Measurements from ENCODE around the gene ANAPC2. TPM values are rescaled to one million over a fixed set of nuclear protein-coding genes. Genes with fewer than 3 reads are reported as not detected.

Gene ANAPC2
- total and polyA plus RNA-seq, 4 donors = 9.3 to 32.6 (median 19.6) TPM

DNA sequence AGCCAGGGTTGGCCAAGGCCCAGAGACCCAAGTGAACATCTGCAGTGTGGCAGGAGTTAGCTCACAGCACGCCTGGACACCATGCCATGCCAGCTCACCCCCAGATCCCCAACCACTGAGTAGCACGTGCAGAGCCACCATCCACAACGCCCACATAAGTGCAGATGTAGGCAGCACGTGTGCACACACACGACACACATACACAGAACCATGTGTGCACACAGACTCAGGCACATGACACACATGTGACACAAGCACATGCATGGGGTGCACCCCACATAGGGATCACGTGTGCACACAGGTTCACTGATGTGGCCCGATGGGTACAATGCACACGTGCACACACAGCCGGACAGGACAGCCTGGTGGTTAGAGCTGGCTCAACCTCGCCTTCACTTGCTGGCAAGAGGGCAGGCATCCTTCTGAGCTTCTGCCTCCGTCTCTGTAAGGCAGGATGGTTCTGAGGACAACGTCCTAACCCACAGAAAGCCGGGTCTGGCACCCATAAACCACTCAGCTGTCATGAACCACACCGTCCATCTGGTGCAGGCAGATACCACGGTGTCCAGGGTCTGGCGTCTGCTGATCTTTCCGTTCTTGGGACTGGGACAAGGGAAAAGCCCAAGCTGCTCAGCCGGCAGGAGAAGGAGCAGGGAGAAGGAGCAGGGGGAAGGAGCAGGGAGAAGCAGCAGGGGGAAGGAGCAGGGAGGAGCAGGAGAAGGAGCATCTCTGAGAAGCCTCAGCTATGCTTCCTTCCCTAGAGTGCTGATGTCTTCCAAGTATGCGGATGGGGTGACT lies 30.5 kb downstream of the ANAPC2 start:
- no peak for DNase-seq (ENCODE audit: low spot score)
- peaks cover 0 to 9% (median 6%) of the 10 kb centered on the region in 4 donors for H3K27me3 ChIP-seq (ENCODE audit: control insufficient read depth in 4 of 4, insufficient read depth in 4 of 4, low read length in 3 of 4)
- H3K4me3 ChIP-seq (ENCODE audit: low read depth in 1 of 3, low read length in 3 of 3) = no peak overlapping the region
- H3K4me1 ChIP-seq (ENCODE audit: control insufficient read depth in 4 of 4, insufficient read depth in 4 of 4, low read length in 3 of 4) = peaks cover 0 to 5% (median 0%) of the 10 kb centered on the region in 4 donors
- H3K36me3 ChIP-seq (ENCODE audit: control insufficient read depth in 4 of 4, insufficient read depth in 3 of 4, low read depth in 1 of 4, low read length in 3 of 4) = no peaks in the 10 kb centered on the region
- no peak overlapping the region for H3K27ac ChIP-seq (ENCODE audit: low read depth in 1 of 2, low read length in 2 of 2)
- TF ChIP-seq HNF4G (IDR thresholded peaks at IDR 0.05) (no peak), FOXA2 (IDR thresholded peaks at IDR 0.05) (no peak), JUND (IDR thresholded peaks at IDR 0.05) (no peak), HNF4A (conservative IDR thresholded peaks at IDR 0.05) (no peak), GABPA (IDR thresholded peaks at IDR 0.05 in 1 of 2, conservative IDR thresholded peaks at IDR 0.05 in 1 of 2) (no peak), RAD21 (IDR thresholded peaks at IDR 0.05) (no peak), EGR1 (IDR thresholded peaks at IDR 0.05; ENCODE audit: low read depth in 2 of 2) (no peak), FOXA1 (IDR thresholded peaks at IDR 0.05) (no peak), RXRA (IDR thresholded peaks at IDR 0.05) (no peak), TAF1 (conservative IDR thresholded peaks at IDR 0.05) (no peak)
- TF ChIP-seq, protein P1, sequence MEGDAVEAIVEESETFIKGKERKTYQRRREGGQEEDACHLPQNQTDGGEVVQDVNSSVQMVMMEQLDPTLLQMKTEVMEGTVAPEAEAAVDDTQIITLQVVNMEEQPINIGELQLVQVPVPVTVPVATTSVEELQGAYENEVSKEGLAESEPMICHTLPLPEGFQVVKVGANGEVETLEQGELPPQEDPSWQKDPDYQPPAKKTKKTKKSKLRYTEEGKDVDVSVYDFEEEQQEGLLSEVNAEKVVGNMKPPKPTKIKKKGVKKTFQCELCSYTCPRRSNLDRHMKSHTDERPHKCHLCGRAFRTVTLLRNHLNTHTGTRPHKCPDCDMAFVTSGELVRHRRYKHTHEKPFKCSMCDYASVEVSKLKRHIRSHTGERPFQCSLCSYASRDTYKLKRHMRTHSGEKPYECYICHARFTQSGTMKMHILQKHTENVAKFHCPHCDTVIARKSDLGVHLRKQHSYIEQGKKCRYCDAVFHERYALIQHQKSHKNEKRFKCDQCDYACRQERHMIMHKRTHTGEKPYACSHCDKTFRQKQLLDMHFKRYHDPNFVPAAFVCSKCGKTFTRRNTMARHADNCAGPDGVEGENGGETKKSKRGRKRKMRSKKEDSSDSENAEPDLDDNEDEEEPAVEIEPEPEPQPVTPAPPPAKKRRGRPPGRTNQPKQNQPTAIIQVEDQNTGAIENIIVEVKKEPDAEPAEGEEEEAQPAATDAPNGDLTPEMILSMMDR (IDR thresholded peaks at IDR 0.05; ENCODE audit: low read depth, low read length, missing input control) = no peak
- TF ChIP-seq, protein P2, sequence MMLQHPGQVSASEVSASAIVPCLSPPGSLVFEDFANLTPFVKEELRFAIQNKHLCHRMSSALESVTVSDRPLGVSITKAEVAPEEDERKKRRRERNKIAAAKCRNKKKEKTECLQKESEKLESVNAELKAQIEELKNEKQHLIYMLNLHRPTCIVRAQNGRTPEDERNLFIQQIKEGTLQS (IDR thresholded peaks at IDR 0.05) = no peak
- TF ChIP-seq, protein P3, sequence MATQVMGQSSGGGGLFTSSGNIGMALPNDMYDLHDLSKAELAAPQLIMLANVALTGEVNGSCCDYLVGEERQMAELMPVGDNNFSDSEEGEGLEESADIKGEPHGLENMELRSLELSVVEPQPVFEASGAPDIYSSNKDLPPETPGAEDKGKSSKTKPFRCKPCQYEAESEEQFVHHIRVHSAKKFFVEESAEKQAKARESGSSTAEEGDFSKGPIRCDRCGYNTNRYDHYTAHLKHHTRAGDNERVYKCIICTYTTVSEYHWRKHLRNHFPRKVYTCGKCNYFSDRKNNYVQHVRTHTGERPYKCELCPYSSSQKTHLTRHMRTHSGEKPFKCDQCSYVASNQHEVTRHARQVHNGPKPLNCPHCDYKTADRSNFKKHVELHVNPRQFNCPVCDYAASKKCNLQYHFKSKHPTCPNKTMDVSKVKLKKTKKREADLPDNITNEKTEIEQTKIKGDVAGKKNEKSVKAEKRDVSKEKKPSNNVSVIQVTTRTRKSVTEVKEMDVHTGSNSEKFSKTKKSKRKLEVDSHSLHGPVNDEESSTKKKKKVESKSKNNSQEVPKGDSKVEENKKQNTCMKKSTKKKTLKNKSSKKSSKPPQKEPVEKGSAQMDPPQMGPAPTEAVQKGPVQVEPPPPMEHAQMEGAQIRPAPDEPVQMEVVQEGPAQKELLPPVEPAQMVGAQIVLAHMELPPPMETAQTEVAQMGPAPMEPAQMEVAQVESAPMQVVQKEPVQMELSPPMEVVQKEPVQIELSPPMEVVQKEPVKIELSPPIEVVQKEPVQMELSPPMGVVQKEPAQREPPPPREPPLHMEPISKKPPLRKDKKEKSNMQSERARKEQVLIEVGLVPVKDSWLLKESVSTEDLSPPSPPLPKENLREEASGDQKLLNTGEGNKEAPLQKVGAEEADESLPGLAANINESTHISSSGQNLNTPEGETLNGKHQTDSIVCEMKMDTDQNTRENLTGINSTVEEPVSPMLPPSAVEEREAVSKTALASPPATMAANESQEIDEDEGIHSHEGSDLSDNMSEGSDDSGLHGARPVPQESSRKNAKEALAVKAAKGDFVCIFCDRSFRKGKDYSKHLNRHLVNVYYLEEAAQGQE (IDR thresholded peaks at IDR 0.05) = no peak
- TF ChIP-seq, protein P4, sequence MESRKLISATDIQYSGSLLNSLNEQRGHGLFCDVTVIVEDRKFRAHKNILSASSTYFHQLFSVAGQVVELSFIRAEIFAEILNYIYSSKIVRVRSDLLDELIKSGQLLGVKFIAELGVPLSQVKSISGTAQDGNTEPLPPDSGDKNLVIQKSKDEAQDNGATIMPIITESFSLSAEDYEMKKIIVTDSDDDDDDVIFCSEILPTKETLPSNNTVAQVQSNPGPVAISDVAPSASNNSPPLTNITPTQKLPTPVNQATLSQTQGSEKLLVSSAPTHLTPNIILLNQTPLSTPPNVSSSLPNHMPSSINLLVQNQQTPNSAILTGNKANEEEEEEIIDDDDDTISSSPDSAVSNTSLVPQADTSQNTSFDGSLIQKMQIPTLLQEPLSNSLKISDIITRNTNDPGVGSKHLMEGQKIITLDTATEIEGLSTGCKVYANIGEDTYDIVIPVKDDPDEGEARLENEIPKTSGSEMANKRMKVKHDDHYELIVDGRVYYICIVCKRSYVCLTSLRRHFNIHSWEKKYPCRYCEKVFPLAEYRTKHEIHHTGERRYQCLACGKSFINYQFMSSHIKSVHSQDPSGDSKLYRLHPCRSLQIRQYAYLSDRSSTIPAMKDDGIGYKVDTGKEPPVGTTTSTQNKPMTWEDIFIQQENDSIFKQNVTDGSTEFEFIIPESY (IDR thresholded peaks at IDR 0.05) = no peak
- H3K9ac ChIP-seq (ENCODE audit: low read depth in 1 of 2, low read length in 2 of 2) = no peak overlapping the region
- 67% methylated on average over 19 of the region's 19 CpGs for WGBS
- no peaks in the 10 kb centered on the region for H3K9me3 ChIP-seq (ENCODE audit: control insufficient read depth in 4 of 4, low read length in 3 of 4)
